IPS-NIHi7 (cell line): ENCODE data around the gene C17orf67.

Experiments used
- DNase-seq: peaks from one replicate; pipeline ENCODE4 v3.0.0; 2012; ENCODE audit warnings: mixed read lengths; ENCODE audit errors: extremely low spot score

Gene C17orf67

GRCh38 chr17:56833809-56834379 lies at the start of gene C17orf67, which contains the start of gene DGKE:
Gene C17orf67, minus strand, starts transcription at chr17:56833920. Its CDS starts 18,110 bp downstream, at chr17:56815810.
Gene DGKE, plus strand, starts transcription at chr17:56834151. Its CDS starts 645 bp downstream, at chr17:56834796.
- DNase-seq: peak; percentile 98

- DNase-seq: no peak
Observed at GRCh38 chr17:56881685-56882295, 48.1 kb upstream of the C17orf67 start.

GRCh38 chr17:56880571-56880970 lies 46.9 kb upstream of the C17orf67 start:
- DNase-seq: no peak

GRCh38 chr17:56880133-56880532 lies 46.4 kb upstream of the C17orf67 start:
- DNase-seq: no peak

- no peak for DNase-seq
Observed at GRCh38 chr17:56879280-56879679, 45.6 kb upstream of the C17orf67 start.

GRCh38 chr17:56876766-56877179 lies 43.1 kb upstream of the C17orf67 start:
- no peak for DNase-seq

- no peak for DNase-seq
Observed at GRCh38 chr17:56870081-56870651, 36.4 kb upstream of the C17orf67 start.

GRCh38 chr17:56868716-56869115 lies 35.0 kb upstream of the C17orf67 start:
- DNase-seq: no peak

- DNase-seq: no peak
Observed at GRCh38 chr17:56867948-56868376, 34.2 kb upstream of the C17orf67 start.

- DNase-seq: no peak
Observed at GRCh38 chr17:56866496-56866895, 32.8 kb upstream of the C17orf67 start.

- no peak for DNase-seq
Observed at GRCh38 chr17:56866076-56866475, 32.4 kb upstream of the C17orf67 start.

- DNase-seq: no peak
Observed at GRCh38 chr17:56863974-56864373, 30.3 kb upstream of the C17orf67 start.

- no peak for DNase-seq
Observed at GRCh38 chr17:56861899-56862298, 28.2 kb upstream of the C17orf67 start.

GRCh38 chr17:56851008-56851407 lies 17.3 kb upstream of the C17orf67 start:
- DNase-seq: no peak

GRCh38 chr17:56850591-56850990 lies 16.9 kb upstream of the C17orf67 start:
- no peak for DNase-seq

GRCh38 chr17:56849131-56849530 lies 15.4 kb upstream of the C17orf67 start:
- DNase-seq: no peak

GRCh38 chr17:56847106-56847505 lies 13.4 kb upstream of the C17orf67 start:
- DNase-seq: no peak

- no peak for DNase-seq
Observed at GRCh38 chr17:56845934-56846333, 12.2 kb upstream of the C17orf67 start.

- no peak for DNase-seq
Observed at GRCh38 chr17:56842577-56842976, 8.9 kb upstream of the C17orf67 start.

GRCh38 chr17:56838687-56839086 lies 5.0 kb upstream of the C17orf67 start:
- no peak for DNase-seq

GRCh38 chr17:56835264-56835585 lies 1.5 kb upstream of the C17orf67 start:
- no peak for DNase-seq

- DNase-seq: peak; percentile 41
Observed at GRCh38 chr17:56834380-56835263, 902 bp upstream of the C17orf67 start.
